SK-N-SH treated with all-trans-retinoic acid at 6 μM for 48 hours (cell line): ENCODE results near the gene TIAM2.
A peak's percentile ranks its signal among the peaks of the same experiment; 100 is the strongest.

Experiments
- ATAC-seq: fragments of 200-7000 bp; cut with Tn5 transposase; 3 replicates; pipeline ENCODE4 v1.9.1; 2020; ENCODE audit warnings: mild to moderate bottlenecking, moderate library complexity
- ARNTL ChIP-seq: fragments of 450-650 bp; formaldehyde crosslinking; IDR thresholded peaks from 2 replicates; pipeline ENCODE4 v1.5.0; 2020; ENCODE audit warnings: low read depth, mild to moderate bottlenecking, moderate library complexity, borderline replicate concordance
- BACH2 ChIP-seq: fragments of 250-450 bp; sonication (Bioruptor Pico); IDR thresholded peaks from 2 replicates; pipeline ENCODE4 v1.9.0; 2021; ENCODE audit warnings: mild to moderate bottlenecking, borderline replicate concordance
- CSDC2 ChIP-seq: fragments of 250-450 bp; sonication (Bioruptor Pico); IDR thresholded peaks from 2 replicates; pipeline ENCODE4 v1.5.0; 2020; ENCODE audit warnings: mild to moderate bottlenecking, moderate library complexity
- ESRRG ChIP-seq: fragments of 250-450 bp; sonication (Bioruptor Pico); IDR thresholded peaks from 2 replicates; pipeline ENCODE4 v1.6.1; 2021; ENCODE audit warnings: mild to moderate bottlenecking
- GLIS3 ChIP-seq: fragments of 250-450 bp; sonication (Bioruptor Pico); IDR thresholded peaks from 2 replicates; pipeline ENCODE4 v1.5.0; 2020; ENCODE audit warnings: mild to moderate bottlenecking, moderate library complexity
- PATZ1 ChIP-seq: fragments of 250-450 bp; sonication (Bioruptor Pico); IDR thresholded peaks from 2 replicates; pipeline ENCODE4 v1.8.0; 2020; ENCODE audit warnings: mild to moderate bottlenecking, moderate library complexity, borderline replicate concordance
- PPARA ChIP-seq: fragments of 250-450 bp; sonication (Bioruptor Pico); IDR thresholded peaks from 2 replicates; pipeline ENCODE4 v1.5.0; 2020; ENCODE audit warnings: mild to moderate bottlenecking, borderline replicate concordance
- RARB ChIP-seq: fragments of 250-450 bp; sonication (Bioruptor Pico); IDR thresholded peaks from 2 replicates; pipeline ENCODE4 v1.8.0; 2021; ENCODE audit warnings: mild to moderate bottlenecking, moderate library complexity
- SNAI2 ChIP-seq: fragments of 250-450 bp; sonication (Bioruptor Pico); IDR thresholded peaks from 2 replicates; pipeline ENCODE4 v1.5.0; 2020; ENCODE audit warnings: mild to moderate bottlenecking, moderate library complexity
- TOX ChIP-seq: fragments of 250-450 bp; sonication (Bioruptor Pico); IDR thresholded peaks from 2 replicates; pipeline ENCODE4 v1.8.0; 2021; ENCODE audit warnings: mild to moderate bottlenecking, moderate library complexity, borderline replicate concordance
- TSHZ2 ChIP-seq: fragments of 250-450 bp; sonication (Bioruptor Pico); IDR thresholded peaks from 2 replicates; pipeline ENCODE4 v1.5.0; 2020; ENCODE audit warnings: mild to moderate bottlenecking, moderate library complexity
- ZC3H10 ChIP-seq: fragments of 250-450 bp; sonication (Bioruptor Pico); IDR thresholded peaks from 2 replicates; pipeline ENCODE4 v1.5.1; 2021; ENCODE audit warnings: mild to moderate bottlenecking, moderate library complexity
- ZFP3 ChIP-seq: fragments of 250-450 bp; sonication (Bioruptor Pico); IDR thresholded peaks from 2 replicates; pipeline ENCODE4 v1.5.0; 2020; ENCODE audit warnings: mild to moderate bottlenecking, moderate library complexity
- ZNF70 ChIP-seq: fragments of 450-650 bp; formaldehyde crosslinking; IDR thresholded peaks from 2 replicates; pipeline ENCODE4 v1.5.0; 2020; ENCODE audit warnings: mild to moderate bottlenecking, moderate library complexity
- ZNF8 ChIP-seq: fragments of 450-650 bp; formaldehyde crosslinking; IDR thresholded peaks from 2 replicates; pipeline ENCODE4 v1.5.0; 2020; ENCODE audit warnings: mild to moderate bottlenecking, moderate library complexity
- TF ChIP-seq, protein P1 (sequence below): fragments of 250-450 bp; sonication (Bioruptor Pico); IDR thresholded peaks from 2 replicates; pipeline ENCODE4 v1.5.1; 2021; ENCODE audit warnings: mild to moderate bottlenecking, moderate library complexity
- TF ChIP-seq, protein P2 (sequence below): fragments of 250-450 bp; sonication (Bioruptor Pico); IDR thresholded peaks from 2 replicates; pipeline ENCODE4 v1.5.1; 2020; ENCODE audit warnings: low read depth, mild to moderate bottlenecking, moderate library complexity

The TIAM2 gene

GRCh38 chr6:154994836-154995253 lies 270 bp upstream of the TIAM2 start:
- no peak for ATAC-seq
- TF ChIP-seq TOX (CRISPR knock-in tag) (no peak), SNAI2 (CRISPR knock-in tag) (no peak), RARB (no peak), TSHZ2 (CRISPR knock-in tag) (no peak), BACH2 (no peak), ARNTL (no peak)
- TF ChIP-seq, protein P1, sequence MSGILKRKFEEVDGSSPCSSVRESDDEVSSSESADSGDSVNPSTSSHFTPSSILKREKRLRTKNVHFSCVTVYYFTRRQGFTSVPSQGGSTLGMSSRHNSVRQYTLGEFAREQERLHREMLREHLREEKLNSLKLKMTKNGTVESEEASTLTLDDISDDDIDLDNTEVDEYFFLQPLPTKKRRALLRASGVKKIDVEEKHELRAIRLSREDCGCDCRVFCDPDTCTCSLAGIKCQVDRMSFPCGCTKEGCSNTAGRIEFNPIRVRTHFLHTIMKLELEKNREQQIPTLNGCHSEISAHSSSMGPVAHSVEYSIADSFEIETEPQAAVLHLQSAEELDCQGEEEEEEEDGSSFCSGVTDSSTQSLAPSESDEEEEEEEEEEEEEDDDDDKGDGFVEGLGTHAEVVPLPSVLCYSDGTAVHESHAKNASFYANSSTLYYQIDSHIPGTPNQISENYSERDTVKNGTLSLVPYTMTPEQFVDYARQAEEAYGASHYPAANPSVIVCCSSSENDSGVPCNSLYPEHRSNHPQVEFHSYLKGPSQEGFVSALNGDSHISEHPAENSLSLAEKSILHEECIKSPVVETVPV (CRISPR knock-in tag), result no peak

GRCh38 chr6:154996016-154996590 lies 988 bp downstream of the TIAM2 start:
- TF ChIP-seq GLIS3 (CRISPR knock-in tag) (no peak), SNAI2 (CRISPR knock-in tag) (no peak), ZNF8 (CRISPR knock-in tag) (no peak), ESRRG (no peak), PPARA (CRISPR knock-in tag) (no peak), PATZ1 (CRISPR knock-in tag) (no peak)
- TF ChIP-seq, protein P2, sequence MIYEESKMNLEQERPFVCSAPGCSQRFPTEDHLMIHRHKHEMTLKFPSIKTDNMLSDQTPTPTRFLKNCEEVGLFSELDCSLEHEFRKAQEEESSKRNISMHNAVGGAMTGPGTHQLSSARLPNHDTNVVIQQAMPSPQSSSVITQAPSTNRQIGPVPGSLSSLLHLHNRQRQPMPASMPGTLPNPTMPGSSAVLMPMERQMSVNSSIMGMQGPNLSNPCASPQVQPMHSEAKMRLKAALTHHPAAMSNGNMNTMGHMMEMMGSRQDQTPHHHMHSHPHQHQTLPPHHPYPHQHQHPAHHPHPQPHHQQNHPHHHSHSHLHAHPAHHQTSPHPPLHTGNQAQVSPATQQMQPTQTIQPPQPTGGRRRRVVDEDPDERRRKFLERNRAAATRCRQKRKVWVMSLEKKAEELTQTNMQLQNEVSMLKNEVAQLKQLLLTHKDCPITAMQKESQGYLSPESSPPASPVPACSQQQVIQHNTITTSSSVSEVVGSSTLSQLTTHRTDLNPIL (CRISPR knock-in tag), result no peak
- ATAC-seq, result peak; percentile 53

DNA sequence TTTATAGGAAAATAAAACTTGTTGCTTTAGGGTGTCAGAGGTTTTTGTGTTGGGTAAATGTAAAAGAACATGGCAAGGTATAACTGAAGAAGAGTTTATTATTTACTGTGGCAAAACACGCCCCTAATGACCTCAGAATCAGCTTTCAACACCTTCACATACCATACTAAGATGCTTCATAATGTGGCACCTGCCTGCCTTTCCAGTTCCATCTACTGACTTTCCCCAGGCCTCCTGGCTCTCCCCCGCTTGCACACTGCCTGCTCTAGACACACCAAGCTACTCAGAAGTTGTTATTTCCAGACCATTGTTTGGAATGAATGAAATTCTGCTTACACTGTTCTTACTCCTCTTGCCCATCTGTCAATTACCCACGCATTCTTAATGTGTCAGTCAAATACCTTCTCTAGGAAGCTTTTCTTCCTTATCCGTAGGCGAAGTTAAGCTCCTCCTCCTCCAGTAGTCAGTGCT lies 1.8 kb downstream of the TIAM2 start:
- ATAC-seq, result no peak
- no peak for TF ChIP-seq ZFP3
- no peak for TF ChIP-seq PATZ1 (CRISPR knock-in tag)
- TF ChIP-seq ARNTL, result no peak
- TF ChIP-seq ZNF70 (CRISPR knock-in tag), result no peak
- TF ChIP-seq GLIS3 (CRISPR knock-in tag), result no peak
- TF ChIP-seq CSDC2 (CRISPR knock-in tag), result no peak

DNA sequence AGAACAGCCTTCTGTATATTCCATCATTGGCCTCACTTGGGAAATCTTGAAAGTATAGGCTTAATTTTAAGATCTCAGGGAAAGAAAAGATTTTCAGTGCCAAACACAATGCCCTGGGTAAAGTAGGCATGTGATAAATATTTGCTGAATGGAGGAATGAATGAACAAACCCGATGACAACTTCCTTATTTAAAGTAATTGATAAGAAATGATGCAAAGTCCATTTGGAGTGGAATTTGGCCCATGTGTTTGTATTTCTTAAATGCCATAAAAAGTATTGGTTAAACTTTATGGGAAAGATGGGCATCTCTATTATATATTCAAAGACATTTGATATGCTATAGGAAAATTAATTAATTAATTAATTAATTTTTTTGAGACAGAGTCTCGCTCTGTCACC lies 3.7 kb downstream of the TIAM2 start:
- no peak for TF ChIP-seq TOX (CRISPR knock-in tag)
- TF ChIP-seq, all 23 proteins: peak for 0
- no peak for ATAC-seq

DNA sequence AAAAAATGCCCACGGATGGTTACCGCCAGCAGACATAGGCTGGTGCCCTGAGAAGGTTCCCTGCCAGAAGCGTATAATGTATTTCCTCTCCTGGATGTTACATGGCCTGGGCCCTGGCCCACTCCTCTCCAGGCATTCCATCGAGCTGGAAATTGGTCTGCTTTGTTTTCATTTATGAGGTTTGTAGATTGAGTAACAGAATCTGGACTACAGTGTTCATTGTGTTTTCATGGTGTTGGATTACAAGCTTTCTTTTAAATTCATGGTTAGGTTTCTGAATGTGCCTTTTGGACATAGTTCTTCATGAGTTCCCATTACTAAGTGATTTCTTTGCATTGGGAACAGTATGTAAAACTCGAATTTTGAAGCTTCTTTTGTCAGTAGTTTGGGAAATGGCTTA lies 6.4 kb downstream of the TIAM2 start:
- ATAC-seq, result no peak
- TF ChIP-seq PPARA (CRISPR knock-in tag), result no peak
- no peak for TF ChIP-seq ZC3H10 (CRISPR knock-in tag)
- no peak for TF ChIP-seq ZNF70 (CRISPR knock-in tag)
- no peak for TF ChIP-seq TSHZ2 (CRISPR knock-in tag)
- no peak for TF ChIP-seq ESRRG
- TF ChIP-seq ZNF8 (CRISPR knock-in tag), result no peak
- TF ChIP-seq, protein P1 (CRISPR knock-in tag), result no peak
- TF ChIP-seq PATZ1 (CRISPR knock-in tag), result no peak
- TF ChIP-seq TOX (CRISPR knock-in tag), result no peak
